GM19193 (cell line): Measurements from ENCODE around the gene KCTD4.

Source experiments
- POLR2A ChIP-seq: IDR thresholded peaks from 4 replicates; pipeline ENCODE4 v1.6.1; 2011; ENCODE audit not compliant: insufficient read depth, insufficient read length; ENCODE audit errors: extremely low read depth

The KCTD4 gene

GRCh38 chr13:45200701-45201232 lies at the start of gene KCTD4:
TSS of gene KCTD4 (minus strand) at chr13:45201045. CDS start at chr13:45194567, 6,478 bp downstream.
- no peak for TF ChIP-seq POLR2A

GRCh38 chr13:45249662-45250061 lies 48.8 kb upstream of the KCTD4 start:
- no peak for TF ChIP-seq POLR2A

GRCh38 chr13:45243077-45243476 lies 42.2 kb upstream of the KCTD4 start:
- no peak for TF ChIP-seq POLR2A

- TF ChIP-seq POLR2A: no peak
Measured at GRCh38 chr13:45242524-45242923, 41.7 kb upstream of the KCTD4 start.

GRCh38 chr13:45242070-45242469 lies 41.2 kb upstream of the KCTD4 start:
- TF ChIP-seq POLR2A: no peak

- TF ChIP-seq POLR2A: no peak
Measured at GRCh38 chr13:45240143-45240542, 39.3 kb upstream of the KCTD4 start.

GRCh38 chr13:45238945-45239795 lies 38.3 kb upstream of the KCTD4 start:
- TF ChIP-seq POLR2A: no peak

- no peak for TF ChIP-seq POLR2A
Measured at GRCh38 chr13:45232591-45232990, 31.7 kb upstream of the KCTD4 start.

- TF ChIP-seq POLR2A: no peak
Measured at GRCh38 chr13:45231722-45232121, 30.9 kb upstream of the KCTD4 start.

GRCh38 chr13:45231305-45231704 lies 30.5 kb upstream of the KCTD4 start:
- no peak for TF ChIP-seq POLR2A

- no peak for TF ChIP-seq POLR2A
Measured at GRCh38 chr13:45229172-45229571, 28.3 kb upstream of the KCTD4 start.

- TF ChIP-seq POLR2A: no peak
Measured at GRCh38 chr13:45228002-45228401, 27.2 kb upstream of the KCTD4 start.

- TF ChIP-seq POLR2A: no peak
Measured at GRCh38 chr13:45226024-45226423, 25.2 kb upstream of the KCTD4 start.

GRCh38 chr13:45225370-45225769 lies 24.5 kb upstream of the KCTD4 start:
- TF ChIP-seq POLR2A: no peak

- TF ChIP-seq POLR2A: no peak
Measured at GRCh38 chr13:45224176-45224575, 23.3 kb upstream of the KCTD4 start.

- TF ChIP-seq POLR2A: no peak
Measured at GRCh38 chr13:45222919-45223318, 22.1 kb upstream of the KCTD4 start.

- TF ChIP-seq POLR2A: no peak
Measured at GRCh38 chr13:45222516-45222915, 21.7 kb upstream of the KCTD4 start.

- no peak for TF ChIP-seq POLR2A
Measured at GRCh38 chr13:45220403-45220802, 19.6 kb upstream of the KCTD4 start.
